HL-60 (cell line): ENCODE data around the gene NEUROD1.

Experiments used
- GABPA ChIP-seq: IDR thresholded peaks from 2 replicates; pipeline ENCODE4 v1.6.1; 2012; ENCODE audit warnings: low read depth
- POLR2AphosphoS5 ChIP-seq: IDR thresholded peaks from 2 replicates; pipeline ENCODE4 v1.6.1; 2012; ENCODE audit warnings: low read depth
- REST ChIP-seq: IDR thresholded peaks from 2 replicates; pipeline ENCODE4 v1.6.1; 2012; ENCODE audit warnings: low read depth; ENCODE audit not compliant: insufficient replicate concordance
- SPI1 ChIP-seq: IDR thresholded peaks from 2 replicates; pipeline ENCODE4 v1.6.1; 2012; ENCODE audit warnings: low read depth, mild to moderate bottlenecking, borderline replicate concordance
- TF ChIP-seq, protein P1 (sequence below): IDR thresholded peaks from one replicate; pipeline ENCODE4 v1.5.1; 2011; ENCODE audit warnings: low read length, control low read depth, inconsistent platforms; ENCODE audit not compliant: insufficient read depth

- TF ChIP-seq, protein P1, sequence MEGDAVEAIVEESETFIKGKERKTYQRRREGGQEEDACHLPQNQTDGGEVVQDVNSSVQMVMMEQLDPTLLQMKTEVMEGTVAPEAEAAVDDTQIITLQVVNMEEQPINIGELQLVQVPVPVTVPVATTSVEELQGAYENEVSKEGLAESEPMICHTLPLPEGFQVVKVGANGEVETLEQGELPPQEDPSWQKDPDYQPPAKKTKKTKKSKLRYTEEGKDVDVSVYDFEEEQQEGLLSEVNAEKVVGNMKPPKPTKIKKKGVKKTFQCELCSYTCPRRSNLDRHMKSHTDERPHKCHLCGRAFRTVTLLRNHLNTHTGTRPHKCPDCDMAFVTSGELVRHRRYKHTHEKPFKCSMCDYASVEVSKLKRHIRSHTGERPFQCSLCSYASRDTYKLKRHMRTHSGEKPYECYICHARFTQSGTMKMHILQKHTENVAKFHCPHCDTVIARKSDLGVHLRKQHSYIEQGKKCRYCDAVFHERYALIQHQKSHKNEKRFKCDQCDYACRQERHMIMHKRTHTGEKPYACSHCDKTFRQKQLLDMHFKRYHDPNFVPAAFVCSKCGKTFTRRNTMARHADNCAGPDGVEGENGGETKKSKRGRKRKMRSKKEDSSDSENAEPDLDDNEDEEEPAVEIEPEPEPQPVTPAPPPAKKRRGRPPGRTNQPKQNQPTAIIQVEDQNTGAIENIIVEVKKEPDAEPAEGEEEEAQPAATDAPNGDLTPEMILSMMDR, result no peak
- TF ChIP-seq REST, result no peak
- no peak for TF ChIP-seq POLR2AphosphoS5
- no peak for TF ChIP-seq SPI1
- TF ChIP-seq GABPA, result no peak
These were observed 43.4 kb upstream of the NEUROD1 start for GRCh38 chr2:181723731-181724130.
